ENCODE data around the gene GNGT2.

DNA sequence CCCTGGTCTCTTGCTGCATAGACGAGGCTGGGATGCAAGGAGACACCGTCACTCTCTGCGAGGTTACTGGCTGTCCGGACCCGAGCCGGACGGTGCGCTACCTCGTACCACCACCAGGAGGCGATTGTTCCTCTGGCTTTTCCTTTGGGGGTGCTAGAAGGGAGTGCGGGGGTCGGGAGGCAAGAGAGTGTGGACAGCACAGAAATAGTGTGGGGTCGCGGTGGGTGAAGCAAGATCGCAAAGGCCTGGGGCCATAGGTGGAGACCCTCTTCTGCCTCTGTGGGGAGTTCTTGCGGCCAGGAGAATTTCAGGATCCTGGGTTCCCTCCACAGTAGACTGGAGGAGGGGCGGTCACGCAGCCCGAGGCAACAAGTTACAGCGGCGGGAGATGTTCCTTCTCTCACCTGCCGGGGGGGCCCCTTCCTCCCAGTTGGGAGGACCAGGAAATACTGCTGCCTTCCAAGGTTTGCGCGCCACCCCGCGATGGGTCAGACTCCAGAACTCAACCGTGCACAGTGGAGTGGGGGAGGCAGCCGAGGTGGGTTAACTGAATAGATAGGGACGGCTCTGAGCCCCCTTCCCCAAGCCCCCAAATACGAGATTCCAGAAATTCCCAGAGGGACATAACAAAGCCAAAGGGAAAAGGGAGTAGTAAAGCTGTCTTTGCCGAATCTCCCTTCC, 13.3 kb upstream of the GNGT2 start:
- TF ChIP-seq POLR2A (IDR thresholded peaks at IDR 0.05; ENCODE audit: low read depth, low read length), result no peak
- no peak; the same call in 1 of the 2 replicates for TF ChIP-seq POLR2AphosphoS5 (IDR thresholded peaks at IDR 0.05; ENCODE audit: low read depth, low read length)
- TF ChIP-seq TAF1 (IDR thresholded peaks at IDR 0.05; ENCODE audit: low read depth, low read length), result no peak
- no peak for TF ChIP-seq POU2F2 (IDR thresholded peaks at IDR 0.05; ENCODE audit: low read depth, low read length)
- TF ChIP-seq PAX5 (IDR thresholded peaks at IDR 0.05; ENCODE audit: insufficient read depth, low read length, severe bottlenecking), result no peak
